K562 (cell line): Measurements from ENCODE around the gene UBE2G2. TPM values are rescaled to one million over a fixed set of nuclear protein-coding genes. Genes with fewer than 3 reads are reported as not detected.

Experiments
- BCL6 ChIP-seq: fragments of 250-450 bp; sonication (Bioruptor Pico); IDR thresholded peaks from 2 replicates; pipeline ENCODE4 v1.4.0; 2020
- CBFA2T3 ChIP-seq: fragments of 450-650 bp; IDR thresholded peaks from 2 replicates; pipeline ENCODE4 v1.6.1; 2017
- ELF1 ChIP-seq: fragments of 200-800 bp; sonication (Bioruptor generic); IDR thresholded peaks from 2 replicates; pipeline ENCODE4 v1.6.1; 2016; ENCODE audit warnings: missing genetic modification characterization, missing compliant biosample characterization
- HIVEP1 ChIP-seq: fragments of 250-450 bp; sonication (Bioruptor Pico); IDR thresholded peaks from 2 replicates; pipeline ENCODE4 v1.4.0; 2020; ENCODE audit warnings: mild to moderate bottlenecking
- HSF4 ChIP-seq: fragments of 250-450 bp; sonication (Bioruptor Pico); IDR thresholded peaks from 2 replicates; pipeline ENCODE4 v2.1.2; 2022; ENCODE audit warnings: mild to moderate bottlenecking, moderate library complexity, borderline replicate concordance
- MLX ChIP-seq, 2 experiments: fragments of 450-650 bp in 1 of 2; sonication (generic) in 1 of 2; formaldehyde crosslinking; conservative IDR thresholded peaks; 2 replicates each; pipeline versions ENCODE4 v1.4.0 to v1.8.1; 2020 to 2022; ENCODE audit warnings: mild to moderate bottlenecking in 1 of 2, missing genetic modification reagents in 1 of 2
- NONO ChIP-seq, 2 experiments: fragments of 200-400 bp in 1 of 2; fragments of 450-650 bp in 1 of 2; formaldehyde crosslinking in 1 of 2; IDR thresholded peaks; 2 replicates each; pipeline ENCODE4 v1.6.1; 2017; ENCODE audit warnings: low read depth in 2 of 2, mild to moderate bottlenecking in 2 of 2, moderate library complexity in 2 of 2, low read length in 1 of 2
- SMARCA5 ChIP-seq: fragments of 450-650 bp; IDR thresholded peaks from 2 replicates; pipeline ENCODE4 v1.6.1; 2016
- SP1 ChIP-seq: sonication (generic); formaldehyde crosslinking; IDR thresholded peaks from 2 replicates; pipeline ENCODE4 v1.8.1; 2022; ENCODE audit warnings: mild to moderate bottlenecking, missing genetic modification reagents
- USF1 ChIP-seq: sonication (generic); formaldehyde crosslinking; IDR thresholded peaks from 2 replicates; pipeline ENCODE4 v1.9.0; 2022; ENCODE audit warnings: mild to moderate bottlenecking, missing genetic modification reagents
- USF2 ChIP-seq: sonication (generic); formaldehyde crosslinking; IDR thresholded peaks from 2 replicates; pipeline ENCODE4 v1.5.0; 2020; ENCODE audit warnings: missing genetic modification reagents
- YBX1 ChIP-seq: fragments of 450-650 bp; IDR thresholded peaks from 2 replicates; pipeline ENCODE4 v1.7.1; 2016; ENCODE audit warnings: mild to moderate bottlenecking
- ZBTB1 ChIP-seq: sonication (generic); formaldehyde crosslinking; IDR thresholded peaks from 2 replicates; pipeline ENCODE4 v1.8.1; 2023; ENCODE audit warnings: missing genetic modification reagents, low read depth, mild to moderate bottlenecking, borderline replicate concordance
- ZBTB17 ChIP-seq: fragments of 450-650 bp; formaldehyde crosslinking; IDR thresholded peaks from 2 replicates; pipeline ENCODE4 v1.4.0; 2020; ENCODE audit warnings: mild to moderate bottlenecking
- ZNF133 ChIP-seq: fragments of 250-450 bp; sonication (Bioruptor Pico); IDR thresholded peaks from 2 replicates; pipeline ENCODE4 v1.4.0; 2020; ENCODE audit warnings: mild to moderate bottlenecking
- ZNF311 ChIP-seq: fragments of 250-450 bp; sonication (Bioruptor Pico); IDR thresholded peaks from 2 replicates; pipeline ENCODE4 v1.4.0; 2020; ENCODE audit warnings: mild to moderate bottlenecking, moderate library complexity
- ZNF318 ChIP-seq, 2 experiments: fragments of 450-650 bp; IDR thresholded peaks; 2 replicates each; pipeline ENCODE4 v1.6.1; 2016; ENCODE audit warnings: mild to moderate bottlenecking in 2 of 2, borderline replicate concordance in 1 of 2, low read depth in 1 of 2, moderate library complexity in 1 of 2
- ZSCAN32 ChIP-seq: fragments of 450-650 bp; formaldehyde crosslinking; IDR thresholded peaks from 2 replicates; pipeline ENCODE4 v1.4.0; 2020; ENCODE audit warnings: mild to moderate bottlenecking, moderate library complexity
- polyA plus RNA-seq, 8 experiments: library from polyadenylated mRNA; depleted of rRNA in 4 of 8; stranded (reverse) in 5 of 8; unstranded in 3 of 8; fragments of >200 nt; fragmentation: Nextera tagmentation in 2 of 8; fragmentation: Illumina TruSeq in 1 of 8; extraction: Ambion mirVana in 2 of 8; extraction: Trizol in 1 of 8; gene quantifications; 2 replicates each; pipeline versions ENCODE4 v1.2.1 to v1.2.3, GENCODE V29; 2011 to 2014; ENCODE audit warnings: inconsistent platforms in 1 of 8, missing spikeins in 1 of 8
- total RNA-seq, 7 experiments: library from RNA; depleted of rRNA in 6 of 7; stranded (reverse); fragments of >200 nt in 6 of 7; fragmentation: Illumina TruSeq in 2 of 7; extraction: Trizol in 2 of 7; gene quantifications; 2 replicates each; pipeline versions ENCODE4 v1.2.1 to v1.2.3, GENCODE V29; 2011 to 2021; ENCODE audit warnings: low replicate concordance in 1 of 7

The UBE2G2 gene
- total and polyA plus RNA-seq, 9 of the 15 experiments (the other 6 are each of a cell fraction or from before 2014, with no cell fraction given) = 47.5 to 225 (median 140) TPM

GRCh38 chr21:44817914-44818639 is 16.5 kb upstream of the UBE2G2 start, which contains the start of gene SUMO3 (continued):
- TF ChIP-seq USF2 (CRISPR knock-in tag) = peak; percentile 91
- TF ChIP-seq HSF4 (CRISPR knock-in tag) = peak; percentile 91; the same call in 1 of the 2 replicates
- TF ChIP-seq MLX (CRISPR knock-in tag; conservative IDR thresholded peaks at IDR 0.05) = 0 out of 4 replicates have a peak, but pooled peaks of 1 of the 2 experiments have one; percentile 59
- no peak for TF ChIP-seq CBFA2T3
- TF ChIP-seq BCL6 (CRISPR knock-in tag) = peak; percentile 75; the same call in 1 of the 2 replicates
- TF ChIP-seq ELF1 (tag) = peak; percentile 73
- no peak for TF ChIP-seq ZSCAN32
- TF ChIP-seq ZNF133 = 0 out of 2 replicates have a peak, but pooled peaks have one; percentile 81
- peak; percentile 69; the same call in 1 of the 2 replicates for TF ChIP-seq HIVEP1 (CRISPR knock-in tag)
- no peak for TF ChIP-seq SMARCA5
- TF ChIP-seq ZNF318 (IDR thresholded peaks at IDR 0.05; ENCODE audit: borderline replicate concordance in 1 of 2, low read depth in 1 of 2) = no peak
- TF ChIP-seq ZNF311 (CRISPR knock-in tag) = peak; percentile 83
- TF ChIP-seq NONO (IDR thresholded peaks at IDR 0.05; ENCODE audit: low read depth in 2 of 2, low read length in 1 of 2) = peak; percentile 74 to 91; a peak in 3 of 4 replicates
- 0 out of 2 replicates have a peak, but pooled peaks have one; percentile 39 for TF ChIP-seq SP1 (CRISPR knock-in tag)
- TF ChIP-seq USF1 (CRISPR knock-in tag) = peak; percentile 84
- 0 out of 2 replicates have a peak, but pooled peaks have one; percentile 29 for TF ChIP-seq ZBTB1
- peak; percentile 86 for TF ChIP-seq ZBTB17 (CRISPR knock-in tag)
- TF ChIP-seq YBX1 = no peak
